Aorta (tissue), 5 donors: ENCODE results near the gene ZMIZ1. TPM values are rescaled to one million over a fixed set of nuclear protein-coding genes. Genes with fewer than 3 reads are reported as not detected.
A peak's percentile ranks its signal among the peaks of the same experiment; 100 is the strongest.

Experiments used
- ATAC-seq: fragments of 200-7000 bp; cut with Tn5 transposase; one replicate; pipeline ENCODE4 v1.9.1; 2022; ENCODE audit warnings: moderate library complexity; ENCODE audit not compliant: low FRiP score
- DNase-seq, 2 donors: peaks; one replicate each; pipeline ENCODE4 v3.0.0-alpha.2; 2020
- H3K27ac ChIP-seq, 2 donors: one replicate each; pipeline ENCODE4 v1.5.1; 2013; ENCODE audit warnings: low read length in 2 of 2, mild to moderate bottlenecking in 2 of 2, moderate library complexity in 2 of 2, control low read depth in 1 of 2, inconsistent platforms in 1 of 2, low read depth in 1 of 2
- H3K27me3 ChIP-seq, 2 donors: one replicate each; pipeline ENCODE4 v1.6.1; 2013; ENCODE audit warnings: control low read depth in 1 of 2, low read length in 1 of 2, mild to moderate bottlenecking in 1 of 2, moderate library complexity in 1 of 2; ENCODE audit not compliant: insufficient read depth in 2 of 2, control insufficient read depth in 1 of 2
- H3K36me3 ChIP-seq, 2 donors: one replicate each; pipeline ENCODE4 v1.6.1; 2013; ENCODE audit warnings: control low read depth in 1 of 2, low read length in 1 of 2, mild to moderate bottlenecking in 1 of 2; ENCODE audit not compliant: insufficient read depth in 2 of 2, control insufficient read depth in 1 of 2
- H3K4me1 ChIP-seq, 2 donors: one replicate each; pipeline ENCODE4 v1.6.1; 2013; ENCODE audit warnings: low read length in 2 of 2, control low read depth in 1 of 2, mild to moderate bottlenecking in 1 of 2, moderate library complexity in 1 of 2; ENCODE audit not compliant: insufficient read depth in 2 of 2, control insufficient read depth in 1 of 2
- H3K4me3 ChIP-seq, 2 donors: one replicate each; pipeline ENCODE4 v1.5.1; 2013; ENCODE audit warnings: low read length in 2 of 2, control low read depth in 1 of 2, mild to moderate bottlenecking in 1 of 2
- H3K9me3 ChIP-seq: one replicate; pipeline ENCODE4 v1.6.1; 2013; ENCODE audit warnings: mild to moderate bottlenecking, low read length; ENCODE audit not compliant: control insufficient read depth
- WGBS, 2 donors: extraction: QIAGEN DNeasy Blood & Tissue Kit; methylation state at CpG; one replicate each; pipeline ENCODE4 v1.1.7; 2013; 5-methylcytosine and 5-hydroxymethylcytosine counted together
- intact Hi-C, 2 donors: fragments of 100-400 bp; cut with DNase I; formaldehyde crosslinking; loops; one replicate each; pipeline versions ENCODE4 v1.14.2 to v1.15.0; 2022
- polyA plus RNA-seq, 2 donors: library from polyadenylated mRNA; stranded (reverse); fragments of 200-250 nt; gene quantifications; one replicate each; pipeline ENCODE4 v1.2.3, GENCODE V29; 2013
- total RNA-seq, 2 donors: library from RNA; stranded (reverse); fragmentation: NEBNext Ultra II Directional; extraction: Animal tissue kit (Norgen Biotek cat#: 25700); gene quantifications; one replicate each; pipeline ENCODE4 v1.2.1, GENCODE V29; 2021
- donor health status: healthy with polysubstance abuse.
- donor health status: Bipolar disorder and iron deficiency.
- donor health status: DM: no; HTN: no; CAD: no.
- donor health status: DM: no; HTN: no; CAD: no.
- donor health status: DM: yes; HTN: yes; CAD: no.

ZMIZ1 gene
- total and polyA plus RNA-seq, 4 donors = 7.8 to 84.1 (median 28.2) TPM

GRCh38 chr10:79352035-79352877, 283.5 kb downstream of the ZMIZ1 start:
- ATAC-seq (no peak), DNase-seq (peak in 1 of 2 donors; percentile 30)
- no peaks in the 10 kb centered on the region for H3K4me1 ChIP-seq
- no peak overlapping the region for H3K27ac ChIP-seq
- H3K4me3 ChIP-seq = no peak overlapping the region
- 95% methylated on average over 11 of the region's 11 CpGs for WGBS, 2 donors
- no peaks in the 10 kb centered on the region for H3K27me3 ChIP-seq
- H3K36me3 ChIP-seq = peaks cover 0 to 2% of the 10 kb centered on the region in 2 donors
- no peaks in the 10 kb centered on the region for H3K9me3 ChIP-seq
- intact Hi-C loops = no loop called here

GRCh38 chr10:79353000-79353406, 284.2 kb downstream of the ZMIZ1 start:
- intact Hi-C loops = no loop called here
- DNase-seq (peak in 1 of 2 donors; percentile 45), ATAC-seq (no peak)
- Histone ChIP-seq H3K9me3 (no peaks in the 10 kb centered on the region), H3K4me1 (no peaks in the 10 kb centered on the region), H3K36me3 (peaks cover 0 to 2% of the 10 kb centered on the region in 2 donors), H3K27me3 (no peaks in the 10 kb centered on the region), H3K4me3 (no peak overlapping the region), H3K27ac (no peak overlapping the region)
- 87 to 89% methylated on average over 8 of the region's 8 CpGs for WGBS, 2 donors

- ATAC-seq (no peak), DNase-seq (peak in 1 of 2 donors; percentile 46)
- 88 to 91% methylated on average over 11 of the region's 11 CpGs for WGBS, 2 donors
- Histone ChIP-seq H3K27ac (no peak overlapping the region), H3K27me3 (no peaks in the 10 kb centered on the region), H3K36me3 (peaks cover 2% of the 10 kb centered on the region in 2 donors), H3K9me3 (no peaks in the 10 kb centered on the region), H3K4me3 (no peak overlapping the region), H3K4me1 (no peaks in the 10 kb centered on the region)
- intact Hi-C loops = no loop called here
These were observed 285.0 kb downstream of the ZMIZ1 start for GRCh38 chr10:79353726-79354125.

DNA sequence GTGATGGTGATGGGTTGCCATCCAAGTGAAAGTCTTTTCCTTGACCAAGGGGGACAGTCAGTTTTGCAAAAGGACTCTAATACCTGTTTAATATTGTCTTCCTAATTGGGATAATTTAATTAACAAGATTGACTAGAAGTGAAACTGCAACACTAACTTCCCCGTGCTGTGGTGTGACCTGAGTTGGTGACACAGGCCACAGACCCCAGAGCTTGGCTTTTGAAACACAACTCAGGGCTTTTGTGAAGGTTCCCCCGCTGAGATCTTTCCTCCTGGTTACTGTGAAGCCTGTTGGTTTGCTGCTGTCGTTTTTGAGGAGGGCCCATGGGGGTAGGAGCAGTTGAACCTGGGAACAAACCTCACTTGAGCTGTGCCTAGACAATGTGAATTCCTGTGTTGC, 285.4 kb downstream of the ZMIZ1 start:
- no peaks in the 10 kb centered on the region for H3K9me3 ChIP-seq
- DNase-seq = peak in 1 of 2 donors; percentile 5
- H3K36me3 ChIP-seq = peaks cover 2% of the 10 kb centered on the region in 2 donors
- intact Hi-C loops = no loop called here
- H3K27me3 ChIP-seq = no peaks in the 10 kb centered on the region
- H3K27ac ChIP-seq = no peak overlapping the region
- H3K4me3 ChIP-seq = no peak overlapping the region
- no peaks in the 10 kb centered on the region for H3K4me1 ChIP-seq
- WGBS, 2 donors = 75 to 76% methylated on average over 3 of the region's 3 CpGs
- no peak for ATAC-seq

DNA sequence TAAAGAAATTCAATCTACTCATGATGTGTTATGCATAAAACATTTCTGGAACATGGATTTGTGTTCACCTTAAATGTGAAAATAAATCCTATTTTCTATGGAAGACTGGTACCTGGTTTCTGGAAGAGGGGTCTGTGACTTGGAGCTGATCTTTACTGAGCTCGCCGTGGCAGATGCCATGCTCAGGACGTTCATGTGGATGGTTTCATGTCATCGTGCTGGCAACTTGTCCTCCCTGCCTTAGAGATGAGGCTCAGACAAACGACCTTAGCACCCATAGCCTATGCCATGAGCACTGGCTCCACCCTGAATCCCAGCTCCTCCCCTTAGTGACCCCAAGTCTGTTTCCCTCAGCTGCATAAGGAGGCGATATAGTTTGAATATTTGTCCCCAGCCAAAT, 285.8 kb downstream of the ZMIZ1 start:
- intact Hi-C loops = no loop called here
- ATAC-seq (no peak), DNase-seq (peak in 1 of 2 donors; percentile 23)
- H3K4me3 ChIP-seq = no peak overlapping the region
- WGBS, 2 donors = 89 to 93% methylated on average over 6 of the region's 6 CpGs
- no peaks in the 10 kb centered on the region for H3K9me3 ChIP-seq
- H3K27me3 ChIP-seq = no peaks in the 10 kb centered on the region
- H3K4me1 ChIP-seq = no peaks in the 10 kb centered on the region
- H3K27ac ChIP-seq = no peak overlapping the region
- peaks cover 2% of the 10 kb centered on the region in 2 donors for H3K36me3 ChIP-seq

DNA sequence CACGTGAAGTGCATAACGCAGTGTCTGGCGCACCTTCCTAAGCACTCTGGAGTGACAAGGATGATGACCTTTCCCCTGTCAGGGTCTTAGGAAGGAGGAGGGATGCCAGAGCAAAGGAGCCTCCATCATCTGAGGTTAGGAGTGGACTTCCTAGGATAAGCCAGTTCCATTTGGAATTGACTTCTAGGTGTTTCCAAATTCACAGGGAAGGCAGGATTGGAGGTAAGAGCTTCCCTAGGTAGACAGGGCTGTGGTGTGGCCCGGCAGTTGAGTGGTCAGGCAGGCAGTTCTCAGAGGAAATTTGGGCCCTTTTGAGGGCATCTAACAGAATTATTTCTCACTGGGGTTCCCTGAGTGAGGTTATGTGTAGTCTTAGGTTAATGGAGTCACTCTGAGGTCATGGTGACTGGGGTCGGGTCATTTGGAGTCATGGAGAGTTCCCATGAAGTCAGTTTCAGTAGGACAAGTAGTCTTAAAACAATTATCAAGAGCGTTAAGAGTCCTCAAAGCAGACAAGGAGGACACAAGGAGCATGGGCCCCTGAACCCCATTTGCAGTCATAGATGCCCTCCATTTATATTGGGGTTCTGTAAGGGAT, 286.8 kb downstream of the ZMIZ1 start:
- ATAC-seq (no peak), DNase-seq (peak in 1 of 2 donors; percentile 11)
- peaks cover 2% of the 10 kb centered on the region in 2 donors for H3K36me3 ChIP-seq
- WGBS, 2 donors = 88 to 89% methylated on average over 6 of the region's 6 CpGs
- intact Hi-C loops = no loop called here
- no peaks in the 10 kb centered on the region for H3K4me1 ChIP-seq
- H3K4me3 ChIP-seq = no peak overlapping the region
- H3K9me3 ChIP-seq = no peaks in the 10 kb centered on the region
- no peaks in the 10 kb centered on the region for H3K27me3 ChIP-seq
- no peak overlapping the region for H3K27ac ChIP-seq

DNA sequence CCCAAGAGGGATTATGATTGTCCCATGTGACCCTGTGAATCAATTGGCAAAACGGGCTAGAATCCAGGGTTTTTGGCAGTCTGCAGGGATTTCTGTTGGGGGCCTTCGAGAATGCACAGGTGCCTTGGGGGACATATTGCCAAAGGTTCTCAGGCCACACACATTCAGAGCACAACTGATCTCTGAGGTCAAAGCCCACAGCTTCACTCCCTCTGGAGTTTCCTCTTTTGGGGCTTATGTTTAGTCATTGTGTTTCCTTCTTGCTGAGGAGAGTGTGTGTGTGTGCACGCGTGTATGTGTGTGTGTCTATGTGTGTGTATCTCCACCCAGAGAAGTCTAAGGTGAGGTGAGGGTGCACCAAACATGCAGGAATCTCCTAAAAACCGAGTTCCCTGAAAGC, 287.3 kb downstream of the ZMIZ1 start:
- ATAC-seq (no peak), DNase-seq (peak in 1 of 2 donors; percentile 45)

GRCh38 chr10:79357180-79357579, 288.4 kb downstream of the ZMIZ1 start:
- intact Hi-C loops = no loop called here
- DNase-seq (no peak), ATAC-seq (no peak)
- Histone ChIP-seq H3K27ac (no peak overlapping the region), H3K4me1 (no peaks in the 10 kb centered on the region), H3K9me3 (no peaks in the 10 kb centered on the region), H3K4me3 (no peak overlapping the region), H3K27me3 (no peaks in the 10 kb centered on the region), H3K36me3 (peaks cover 2% of the 10 kb centered on the region in 2 donors)
- 97 to 98% methylated on average over 9 of the region's 9 CpGs for WGBS, 2 donors

More for the DNA sequence above, 287.3 kb downstream of the ZMIZ1 start:
- Histone ChIP-seq H3K27ac (no peak overlapping the region), H3K27me3 (no peaks in the 10 kb centered on the region), H3K4me1 (no peaks in the 10 kb centered on the region), H3K9me3 (no peaks in the 10 kb centered on the region), H3K36me3 (peaks cover 2% of the 10 kb centered on the region in 2 donors), H3K4me3 (no peak overlapping the region)
- 94 to 99% methylated on average over 5 of the region's 5 CpGs for WGBS, 2 donors
- intact Hi-C loops = no loop called here

DNA sequence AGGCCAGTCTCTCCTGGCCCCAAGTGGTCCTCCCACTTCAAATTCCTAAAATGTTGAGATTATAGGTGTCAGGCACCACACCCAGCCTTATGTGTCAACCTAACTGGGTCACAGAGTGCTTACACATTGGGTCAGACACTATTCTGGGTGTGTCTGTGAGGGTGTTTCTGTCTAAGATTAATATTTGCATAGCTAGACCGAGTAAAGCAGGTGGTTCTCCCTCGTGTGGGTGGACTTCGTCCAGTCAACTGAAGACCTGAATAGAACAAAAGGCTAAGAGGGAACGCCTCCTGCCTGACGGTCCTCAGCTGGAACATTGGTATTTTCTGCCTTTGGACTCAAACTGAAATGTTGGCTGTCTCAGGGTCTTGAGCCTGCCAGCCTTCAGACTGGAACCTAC, 290.0 kb downstream of the ZMIZ1 start:
- Histone ChIP-seq H3K9me3 (no peaks in the 10 kb centered on the region), H3K27me3 (no peaks in the 10 kb centered on the region), H3K36me3 (peaks cover 0 to 2% of the 10 kb centered on the region in 2 donors), H3K27ac (no peak overlapping the region), H3K4me3 (no peak overlapping the region), H3K4me1 (no peaks in the 10 kb centered on the region)
- intact Hi-C loops = no loop called here
- no peak for DNase-seq
- ATAC-seq = no peak
- 80 to 82% methylated on average over 5 of the region's 5 CpGs for whole genome bisulfite sequencing, 2 donors
